OCI-LY3 (cell line): ENCODE data around the gene TUBB4B.

Source experiments
- EZH2phosphoT487 ChIP-seq: fragments of 200-600 bp; shearing (Covaris generic); IDR thresholded peaks from 2 replicates; pipeline ENCODE4 v1.6.1; 2018; ENCODE audit warnings: antibody characterized with exemption, mixed run types, low read depth
- TF ChIP-seq, protein P1 (sequence below): fragments of 200-600, 300-600 bp; sonication (generic); IDR thresholded peaks from 2 replicates; pipeline ENCODE4 v1.5.1; 2014; ENCODE audit warnings: antibody characterized with exemption, low read length, low read depth

DNA sequence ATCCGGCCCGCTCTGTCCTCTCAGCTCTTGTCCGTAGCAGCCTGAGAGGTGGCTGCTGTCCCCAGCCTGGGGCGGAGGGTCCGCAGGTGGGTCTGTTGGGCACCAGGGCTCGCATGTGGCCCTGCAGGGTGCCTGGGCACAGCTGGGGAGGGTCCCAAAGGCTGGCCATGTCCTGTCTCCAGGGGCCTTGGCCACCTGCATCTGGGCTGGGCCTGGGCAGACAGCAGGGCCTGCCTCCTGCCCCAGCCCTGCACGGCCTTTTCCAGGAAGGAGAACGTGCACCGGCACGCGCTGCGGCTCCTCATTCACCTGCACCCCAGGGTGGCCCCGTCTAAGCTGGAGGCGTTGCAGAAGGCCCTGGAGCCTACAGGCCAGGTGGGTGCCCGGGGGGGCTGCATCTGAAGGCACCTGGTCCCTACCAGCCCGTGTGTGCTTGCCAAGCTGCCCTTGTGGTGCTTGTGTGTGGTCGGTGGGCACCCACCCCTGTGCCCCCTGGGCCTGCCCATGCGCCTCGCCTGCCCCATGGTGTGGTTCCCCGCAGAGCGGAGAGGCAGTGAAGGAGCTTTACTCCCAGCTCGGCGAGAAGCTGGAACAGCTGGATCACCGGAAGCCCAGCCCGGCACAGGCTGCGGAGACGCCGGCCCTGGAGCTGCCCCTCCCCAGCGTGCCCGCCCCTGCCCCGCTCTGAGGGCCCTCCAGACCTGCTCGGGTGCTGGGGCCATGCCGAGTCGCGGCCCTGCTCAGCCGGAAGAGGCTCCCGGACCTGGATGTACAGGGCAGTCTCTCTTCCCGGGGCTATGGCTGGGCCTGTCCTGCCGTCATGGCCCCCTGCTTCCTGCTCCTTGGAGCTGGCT, 31.4 kb downstream of the TUBB4B start:
- TF ChIP-seq, protein P1, sequence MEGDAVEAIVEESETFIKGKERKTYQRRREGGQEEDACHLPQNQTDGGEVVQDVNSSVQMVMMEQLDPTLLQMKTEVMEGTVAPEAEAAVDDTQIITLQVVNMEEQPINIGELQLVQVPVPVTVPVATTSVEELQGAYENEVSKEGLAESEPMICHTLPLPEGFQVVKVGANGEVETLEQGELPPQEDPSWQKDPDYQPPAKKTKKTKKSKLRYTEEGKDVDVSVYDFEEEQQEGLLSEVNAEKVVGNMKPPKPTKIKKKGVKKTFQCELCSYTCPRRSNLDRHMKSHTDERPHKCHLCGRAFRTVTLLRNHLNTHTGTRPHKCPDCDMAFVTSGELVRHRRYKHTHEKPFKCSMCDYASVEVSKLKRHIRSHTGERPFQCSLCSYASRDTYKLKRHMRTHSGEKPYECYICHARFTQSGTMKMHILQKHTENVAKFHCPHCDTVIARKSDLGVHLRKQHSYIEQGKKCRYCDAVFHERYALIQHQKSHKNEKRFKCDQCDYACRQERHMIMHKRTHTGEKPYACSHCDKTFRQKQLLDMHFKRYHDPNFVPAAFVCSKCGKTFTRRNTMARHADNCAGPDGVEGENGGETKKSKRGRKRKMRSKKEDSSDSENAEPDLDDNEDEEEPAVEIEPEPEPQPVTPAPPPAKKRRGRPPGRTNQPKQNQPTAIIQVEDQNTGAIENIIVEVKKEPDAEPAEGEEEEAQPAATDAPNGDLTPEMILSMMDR, result no peak
- TF ChIP-seq EZH2phosphoT487, result no peak
